Transverse colon (tissue), 4 donors: Measurements from ENCODE around the gene FAM161B. TPM values are rescaled to one million over a fixed set of nuclear protein-coding genes. Genes with fewer than 3 reads are reported as not detected.

ENCODE experiments used
- DNase-seq: peaks from one replicate; pipeline ENCODE4 v3.0.0-alpha.2; 2019
- H3K27ac ChIP-seq, 4 donors: fragments of 200-600 bp; sonication (generic); 2 replicates each; pipeline ENCODE4 v1.5.1; 2016 to 2018; ENCODE audit warnings: inconsistent platforms in 4 of 4
- H3K27me3 ChIP-seq: fragments of 200-600 bp; sonication (generic); 2 replicates; pipeline ENCODE4 v1.5.1; 2017; ENCODE audit warnings: inconsistent platforms
- H3K36me3 ChIP-seq, 4 donors: fragments of 200-600 bp; sonication (generic); 2 replicates each; pipeline ENCODE4 v1.5.1; 2017 to 2019; ENCODE audit warnings: inconsistent platforms in 4 of 4
- H3K4me1 ChIP-seq, 4 donors: fragments of 200-600 bp; sonication (generic); 2 replicates each; pipeline ENCODE4 v1.5.1; 2017 to 2020; ENCODE audit warnings: inconsistent platforms in 4 of 4
- H3K4me3 ChIP-seq, 4 donors: fragments of 200-600 bp; sonication (generic); 1 replicate in 1 of 4; 2 replicates in 3 of 4; pipeline versions ENCODE4 v1.5.1 to v1.6.1; 2017 to 2019; ENCODE audit warnings: inconsistent platforms in 4 of 4
- H3K9me3 ChIP-seq, 2 donors: fragments of 200-600 bp; sonication (generic); 2 replicates each; pipeline ENCODE4 v1.5.1; 2017 to 2019; ENCODE audit warnings: inconsistent platforms in 2 of 2
- CTCF ChIP-seq, 5 experiments: fragments of 200-600 bp in 3 of 5; fragments of 450-650 bp in 2 of 5; sonication (generic) in 3 of 5; IDR thresholded peaks; 1 replicate in 2 of 5; 2 replicates in 3 of 5; pipeline ENCODE4 v1.5.1; 2016 to 2017; ENCODE audit warnings: antibody characterized with exemption in 5 of 5, inconsistent platforms in 3 of 5, mild to moderate bottlenecking in 2 of 5, moderate library complexity in 1 of 5
- EP300 ChIP-seq: sonication (generic); formaldehyde crosslinking; IDR thresholded peaks from one replicate; pipeline ENCODE4 v1.6.1; 2017; ENCODE audit warnings: antibody characterized with exemption, low read depth
- POLR2A ChIP-seq: fragments of 450-650 bp; IDR thresholded peaks from one replicate; pipeline ENCODE4 v1.6.1; 2016; ENCODE audit warnings: antibody characterized with exemption, mild to moderate bottlenecking, moderate library complexity
- POLR2AphosphoS5 ChIP-seq, 3 donors: sonication (generic); formaldehyde crosslinking; IDR thresholded peaks; one replicate each; pipeline ENCODE4 v1.6.1; 2016; ENCODE audit warnings: antibody characterized with exemption in 3 of 3
- WGBS, 2 donors: methylation state at CpG; one replicate each; pipeline ENCODE4 v1.1.5; 2018; ENCODE audit warnings: low coverage in 1 of 2; 5-methylcytosine and 5-hydroxymethylcytosine counted together
- in situ Hi-C, 4 donors: fragments of 200-750 bp; cut with MboI; loops; one replicate each; pipeline versions ENCODE4 v1.15.0 to v1.15.1; 2017; ENCODE audit warnings: low sequenced_read_pairs in 3 of 4, low pct_ligation_motif_present in 1 of 4, low pct_unique_long_range_greater_than_20kb in 1 of 4
- intact Hi-C: fragments of 100-400 bp; cut with DNase I; formaldehyde crosslinking; loops from one replicate; pipeline ENCODE4 v1.15.1; 2023; ENCODE audit warnings: low total_unique reads
- total RNA-seq, 4 donors: library from RNA; depleted of rRNA; stranded (reverse); fragments of >200 nt; gene quantifications; one replicate each; pipeline ENCODE4 v1.1.0, GENCODE V29; 2016

FAM161B gene
- total RNA-seq, 4 donors from 2014 or later, result 2.4 to 7.2 (median 4.8) TPM

GRCh38 chr14:73968885-73969284 is 19.0 kb upstream of the FAM161B start:
- no peak for TF ChIP-seq CTCF (IDR thresholded peaks at IDR 0.05)
- no peak for TF ChIP-seq EP300
- TF ChIP-seq POLR2A, result no peak
- TF ChIP-seq POLR2AphosphoS5 (IDR thresholded peaks at IDR 0.05), result no peak
- peaks cover 0 to 5% (median 0%) of the 10 kb centered on the region in 4 donors for H3K4me1 ChIP-seq
- DNase-seq, result no peak
- no peak overlapping the region for H3K27ac ChIP-seq
- H3K36me3 ChIP-seq, result peaks cover 0 to 52% (median 22%) of the 10 kb centered on the region in 4 donors
- in situ Hi-C loops, result no loop called here
- H3K9me3 ChIP-seq, result no peaks in the 10 kb centered on the region
- intact Hi-C loops, result no loop called here
- H3K27me3 ChIP-seq, result no peaks in the 10 kb centered on the region
- H3K4me3 ChIP-seq, result no peak overlapping the region
- 83 to 88% methylated on average over 1 to 2 of the region's 2 CpGs for WGBS, 2 donors

GRCh38 chr14:73965216-73965615 is 15.3 kb upstream of the FAM161B start:
- H3K4me1 ChIP-seq, result no peaks in the 10 kb centered on the region
- DNase-seq, result no peak
- no peak overlapping the region for H3K27ac ChIP-seq
- H3K9me3 ChIP-seq, result no peaks in the 10 kb centered on the region
- intact Hi-C loops (no loop called here), in situ Hi-C loops (no loop called here)
- 73 to 90% methylated on average over 2 to 4 of the region's 4 CpGs for WGBS, 2 donors
- TF ChIP-seq POLR2AphosphoS5 (IDR thresholded peaks at IDR 0.05), result no peak
- no peak for TF ChIP-seq CTCF (IDR thresholded peaks at IDR 0.05)
- TF ChIP-seq EP300, result no peak
- no peak for TF ChIP-seq POLR2A
- no peaks in the 10 kb centered on the region for H3K27me3 ChIP-seq
- peaks cover 0 to 75% (median 34%) of the 10 kb centered on the region in 4 donors for H3K36me3 ChIP-seq
- no peak overlapping the region for H3K4me3 ChIP-seq

- no peak overlapping the region for H3K4me3 ChIP-seq
- DNase-seq, result no peak
- in situ Hi-C loops (no loop called here), intact Hi-C loops (no loop called here)
- H3K27me3 ChIP-seq, result no peaks in the 10 kb centered on the region
- WGBS, 2 donors, result 86% methylated on average over 12 of the region's 12 CpGs; no CpG with 5 or more reads in 1 of the 2 donors
- H3K9me3 ChIP-seq, result no peaks in the 10 kb centered on the region
- H3K36me3 ChIP-seq, result peaks cover 0 to 81% (median 38%) of the 10 kb centered on the region in 4 donors
- H3K4me1 ChIP-seq, result no peaks in the 10 kb centered on the region
- no peak overlapping the region for H3K27ac ChIP-seq
- TF ChIP-seq EP300, result no peak
- no peak for TF ChIP-seq POLR2AphosphoS5 (IDR thresholded peaks at IDR 0.05)
- TF ChIP-seq CTCF (IDR thresholded peaks at IDR 0.05), result no peak
- TF ChIP-seq POLR2A, result no peak
These were observed 11.3 kb upstream of the FAM161B start for GRCh38 chr14:73961192-73961591.

- DNase-seq, result no peak
- Histone ChIP-seq H3K4me3 (no peak overlapping the region), H3K4me1 (no peaks in the 10 kb centered on the region), H3K9me3 (no peaks in the 10 kb centered on the region), H3K36me3 (peaks cover 0 to 74% (median 33%) of the 10 kb centered on the region in 4 donors), H3K27me3 (no peaks in the 10 kb centered on the region), H3K27ac (no peak overlapping the region)
- intact Hi-C loops (no loop called here), in situ Hi-C loops (no loop called here)
- TF ChIP-seq EP300, result no peak
- TF ChIP-seq POLR2AphosphoS5 (IDR thresholded peaks at IDR 0.05), result no peak
- TF ChIP-seq CTCF (IDR thresholded peaks at IDR 0.05), result no peak
These were observed 8.7 kb upstream of the FAM161B start for GRCh38 chr14:73958591-73958990.
